ENCODE results near the gene ERGIC3.

DNA sequence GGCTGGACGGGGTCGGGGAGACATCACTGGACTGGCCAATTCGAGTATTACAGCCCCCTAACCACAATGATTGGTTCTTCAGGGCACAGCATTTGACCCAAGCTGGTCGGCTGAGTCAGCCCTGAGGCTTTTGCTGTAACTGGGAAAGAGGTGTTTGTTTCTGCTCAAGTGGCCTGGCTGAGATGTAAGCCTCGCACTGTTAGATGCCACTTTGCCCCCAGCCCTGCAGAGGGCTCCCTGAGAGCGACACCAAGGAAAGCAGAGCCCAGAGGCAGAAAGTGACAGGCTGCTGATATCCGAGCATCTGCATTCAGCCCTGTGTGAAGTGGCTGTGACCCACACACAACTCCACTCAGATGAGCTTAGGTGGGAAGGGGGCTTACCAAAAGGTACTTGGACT lies 19.4 kb downstream of the ERGIC3 start:
- TF ChIP-seq, protein P1, sequence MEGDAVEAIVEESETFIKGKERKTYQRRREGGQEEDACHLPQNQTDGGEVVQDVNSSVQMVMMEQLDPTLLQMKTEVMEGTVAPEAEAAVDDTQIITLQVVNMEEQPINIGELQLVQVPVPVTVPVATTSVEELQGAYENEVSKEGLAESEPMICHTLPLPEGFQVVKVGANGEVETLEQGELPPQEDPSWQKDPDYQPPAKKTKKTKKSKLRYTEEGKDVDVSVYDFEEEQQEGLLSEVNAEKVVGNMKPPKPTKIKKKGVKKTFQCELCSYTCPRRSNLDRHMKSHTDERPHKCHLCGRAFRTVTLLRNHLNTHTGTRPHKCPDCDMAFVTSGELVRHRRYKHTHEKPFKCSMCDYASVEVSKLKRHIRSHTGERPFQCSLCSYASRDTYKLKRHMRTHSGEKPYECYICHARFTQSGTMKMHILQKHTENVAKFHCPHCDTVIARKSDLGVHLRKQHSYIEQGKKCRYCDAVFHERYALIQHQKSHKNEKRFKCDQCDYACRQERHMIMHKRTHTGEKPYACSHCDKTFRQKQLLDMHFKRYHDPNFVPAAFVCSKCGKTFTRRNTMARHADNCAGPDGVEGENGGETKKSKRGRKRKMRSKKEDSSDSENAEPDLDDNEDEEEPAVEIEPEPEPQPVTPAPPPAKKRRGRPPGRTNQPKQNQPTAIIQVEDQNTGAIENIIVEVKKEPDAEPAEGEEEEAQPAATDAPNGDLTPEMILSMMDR (IDR thresholded peaks at IDR 0.05): peak; percentile 26; the same call in 2 of the 3 replicates
- TF ChIP-seq ZNF302 (CRISPR knock-in tag; IDR thresholded peaks at IDR 0.05) (no peak), KDM1A (IDR thresholded peaks at IDR 0.05; ENCODE audit: low read depth) (no peak), NR3C1 (IDR thresholded peaks at IDR 0.05) (no peak)
- TF ChIP-seq, protein P2, sequence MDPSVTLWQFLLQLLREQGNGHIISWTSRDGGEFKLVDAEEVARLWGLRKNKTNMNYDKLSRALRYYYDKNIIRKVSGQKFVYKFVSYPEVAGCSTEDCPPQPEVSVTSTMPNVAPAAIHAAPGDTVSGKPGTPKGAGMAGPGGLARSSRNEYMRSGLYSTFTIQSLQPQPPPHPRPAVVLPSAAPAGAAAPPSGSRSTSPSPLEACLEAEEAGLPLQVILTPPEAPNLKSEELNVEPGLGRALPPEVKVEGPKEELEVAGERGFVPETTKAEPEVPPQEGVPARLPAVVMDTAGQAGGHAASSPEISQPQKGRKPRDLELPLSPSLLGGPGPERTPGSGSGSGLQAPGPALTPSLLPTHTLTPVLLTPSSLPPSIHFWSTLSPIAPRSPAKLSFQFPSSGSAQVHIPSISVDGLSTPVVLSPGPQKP (IDR thresholded peaks at IDR 0.05; ENCODE audit: low read depth, low read length): no peak

All from A549 (cell line).